Lower leg skin (tissue), 4 donors: Measurements from ENCODE around the gene RALGPS2. TPM values are rescaled to one million over a fixed set of nuclear protein-coding genes. Genes with fewer than 3 reads are reported as not detected.
"Not testable (repeated sequence)": the region's sequence is repeated elsewhere in the genome, so short reads cannot be mapped to it uniquely, and the experiment has no call there.

Source experiments
- DNase-seq, 2 donors: peaks; one replicate each; pipeline ENCODE4 v3.0.0-alpha.2; 2019; ENCODE audit warnings: low spot score in 2 of 2
- H3K4me3 ChIP-seq: fragments of 200-600 bp; sonication (generic); 2 replicates; pipeline ENCODE4 v1.5.1; 2017; ENCODE audit warnings: mild to moderate bottlenecking, low read depth; ENCODE audit not compliant: poor library complexity, severe bottlenecking
- POLR2A ChIP-seq, 2 donors: fragments of 450-650 bp; IDR thresholded peaks; one replicate each; pipeline ENCODE4 v1.6.1; 2016 to 2017; ENCODE audit warnings: antibody characterized with exemption in 2 of 2, mild to moderate bottlenecking in 1 of 2, moderate library complexity in 1 of 2
- WGBS, 2 donors: methylation state at CpG; one replicate each; pipeline ENCODE4 v1.1.5; 2018; 5-methylcytosine and 5-hydroxymethylcytosine counted together
- intact Hi-C: fragments of 100-400 bp; cut with DNase I; formaldehyde crosslinking; loops from one replicate; pipeline ENCODE4 v1.15.0; 2023; ENCODE audit warnings: low total_unique reads
- total RNA-seq, 4 donors: library from RNA; depleted of rRNA; stranded (reverse); fragments of >200 nt; gene quantifications; one replicate each; pipeline ENCODE4 v1.1.0, GENCODE V29; 2016
- TF ChIP-seq, protein P1 (sequence below), 3 donors: fragments of 450-650 bp; IDR thresholded peaks; one replicate each; pipeline ENCODE4 v1.5.1; 2016; ENCODE audit warnings: antibody characterized with exemption in 3 of 3, mild to moderate bottlenecking in 3 of 3, moderate library complexity in 2 of 3

RALGPS2 gene
- total RNA-seq, 4 donors from 2014 or later = 26.2 to 33.5 (median 31.7) TPM

DNA sequence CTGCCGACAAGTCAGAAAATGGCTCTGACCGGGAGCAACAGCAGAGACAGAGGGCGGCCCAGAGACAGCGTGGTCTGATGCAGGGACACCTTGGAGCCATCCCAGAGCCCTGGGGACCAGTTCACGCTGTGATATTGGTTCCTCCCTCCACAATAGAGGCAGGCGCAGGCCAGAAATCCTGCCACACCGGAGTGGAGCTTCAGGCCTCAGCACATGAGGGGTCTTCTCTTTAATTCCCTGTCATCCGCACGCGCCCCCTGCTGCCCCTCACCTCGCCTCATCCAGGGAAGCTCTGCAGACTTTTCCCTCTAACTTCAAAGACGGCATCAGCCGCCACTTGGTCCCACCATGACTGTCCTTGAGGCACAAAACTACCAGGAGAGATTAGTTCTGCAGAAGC is 221.4 kb downstream of the RALGPS2 start:
- no peak for TF ChIP-seq POLR2A (IDR thresholded peaks at IDR 0.05)
- TF ChIP-seq, protein P1, sequence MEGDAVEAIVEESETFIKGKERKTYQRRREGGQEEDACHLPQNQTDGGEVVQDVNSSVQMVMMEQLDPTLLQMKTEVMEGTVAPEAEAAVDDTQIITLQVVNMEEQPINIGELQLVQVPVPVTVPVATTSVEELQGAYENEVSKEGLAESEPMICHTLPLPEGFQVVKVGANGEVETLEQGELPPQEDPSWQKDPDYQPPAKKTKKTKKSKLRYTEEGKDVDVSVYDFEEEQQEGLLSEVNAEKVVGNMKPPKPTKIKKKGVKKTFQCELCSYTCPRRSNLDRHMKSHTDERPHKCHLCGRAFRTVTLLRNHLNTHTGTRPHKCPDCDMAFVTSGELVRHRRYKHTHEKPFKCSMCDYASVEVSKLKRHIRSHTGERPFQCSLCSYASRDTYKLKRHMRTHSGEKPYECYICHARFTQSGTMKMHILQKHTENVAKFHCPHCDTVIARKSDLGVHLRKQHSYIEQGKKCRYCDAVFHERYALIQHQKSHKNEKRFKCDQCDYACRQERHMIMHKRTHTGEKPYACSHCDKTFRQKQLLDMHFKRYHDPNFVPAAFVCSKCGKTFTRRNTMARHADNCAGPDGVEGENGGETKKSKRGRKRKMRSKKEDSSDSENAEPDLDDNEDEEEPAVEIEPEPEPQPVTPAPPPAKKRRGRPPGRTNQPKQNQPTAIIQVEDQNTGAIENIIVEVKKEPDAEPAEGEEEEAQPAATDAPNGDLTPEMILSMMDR (IDR thresholded peaks at IDR 0.05) = no peak
- DNase-seq = no peak
- 78 to 83% methylated on average over 13 of the region's 13 CpGs for WGBS, 2 donors
- intact Hi-C loops = no loop called here
- H3K4me3 ChIP-seq = no peak overlapping the region

GRCh38 chr1:178946855-178947676 is 222.0 kb downstream of the RALGPS2 start:
- no peak for TF ChIP-seq POLR2A (IDR thresholded peaks at IDR 0.05)
- TF ChIP-seq, protein P1 (IDR thresholded peaks at IDR 0.05) = no peak
- no peak overlapping the region for H3K4me3 ChIP-seq
- 89 to 92% methylated on average over 4 of the region's 4 CpGs for WGBS, 2 donors
- intact Hi-C loops = no loop called here
- no peak for DNase-seq

GRCh38 chr1:178947677-178947981 is 222.6 kb downstream of the RALGPS2 start:
- intact Hi-C loops = no loop called here
- no peak for TF ChIP-seq POLR2A (IDR thresholded peaks at IDR 0.05)
- TF ChIP-seq, protein P1 (IDR thresholded peaks at IDR 0.05) = no peak
- 94 to 97% methylated on average over 3 of the region's 3 CpGs for WGBS, 2 donors
- no peak overlapping the region for H3K4me3 ChIP-seq
- no peak for DNase-seq

GRCh38 chr1:178948676-178949075 is 223.6 kb downstream of the RALGPS2 start:
- TF ChIP-seq, protein P1 (IDR thresholded peaks at IDR 0.05) = no peak
- no peak for TF ChIP-seq POLR2A (IDR thresholded peaks at IDR 0.05)
- 83 to 85% methylated on average over 4 of the region's 4 CpGs for WGBS, 2 donors
- intact Hi-C loops = no loop called here
- no peak overlapping the region for H3K4me3 ChIP-seq
- no peak for DNase-seq

GRCh38 chr1:178949866-178950265 is 224.8 kb downstream of the RALGPS2 start:
- WGBS, 2 donors = 58 to 66% methylated on average over 4 of the region's 4 CpGs
- intact Hi-C loops, DNase-seq, H3K4me3 ChIP-seq: not testable (repeated sequence)

GRCh38 chr1:178951600-178951999 is 226.6 kb downstream of the RALGPS2 start:
- H3K4me3 ChIP-seq = no peak overlapping the region
- WGBS, 2 donors = 64 to 73% methylated on average over 4 of the region's 4 CpGs
- intact Hi-C loops = no loop called here
- DNase-seq = no peak
- TF ChIP-seq, protein P1 (IDR thresholded peaks at IDR 0.05) = no peak
- TF ChIP-seq POLR2A (IDR thresholded peaks at IDR 0.05) = no peak
